GM18519 (cell line): ENCODE measurements around the gene PRKAG1.
"Not testable (repeated sequence)": the region's sequence is repeated elsewhere in the genome, so short reads cannot be mapped to it uniquely, and the experiment has no call there.

Experiments used
- ATAC-seq: cut with Tn5 transposase; IDR thresholded peaks from one replicate; pipeline ENCODE4 v1.9.1; 2021; ENCODE audit warnings: mild to moderate bottlenecking, moderate library complexity; ENCODE audit not compliant: unreplicated experiment, low FRiP score

Gene PRKAG1

GRCh38 chr12:49018261-49019119 lies at the start of gene PRKAG1:
TSS of gene PRKAG1 (minus strand) at chr12:49018776. CDS start at chr12:49018740, 36 bp downstream.
- ATAC-seq, result peak; percentile 62

- ATAC-seq, result no peak
Observed at GRCh38 chr12:49066120-49066519, 47.5 kb upstream of the PRKAG1 start.

- ATAC-seq, result no peak
Observed at GRCh38 chr12:49064767-49065152, 46.2 kb upstream of the PRKAG1 start.

GRCh38 chr12:49061916-49062315 lies 43.3 kb upstream of the PRKAG1 start:
- ATAC-seq, result not testable (repeated sequence)

GRCh38 chr12:49061157-49061650 lies 42.6 kb upstream of the PRKAG1 start:
- ATAC-seq, result no peak

- ATAC-seq, result no peak
Observed at GRCh38 chr12:49060237-49061156, 41.9 kb upstream of the PRKAG1 start, which contains the start of gene KMT2D. TSS of gene KMT2D (minus strand) at chr12:49060794. CDS start at chr12:49055324, 5,470 bp downstream.

- no peak for ATAC-seq
Observed at GRCh38 chr12:49059299-49060171, 41.0 kb upstream of the PRKAG1 start.

GRCh38 chr12:49059045-49059298 lies 40.4 kb upstream of the PRKAG1 start:
- ATAC-seq, result no peak

- no peak for ATAC-seq
Observed at GRCh38 chr12:49058366-49059044, 39.9 kb upstream of the PRKAG1 start.

- no peak for ATAC-seq
Observed at GRCh38 chr12:49057888-49058287, 39.3 kb upstream of the PRKAG1 start.

GRCh38 chr12:49055978-49056754 lies 37.6 kb upstream of the PRKAG1 start:
- ATAC-seq, result peak; percentile 60

GRCh38 chr12:49055092-49055491 lies 36.5 kb upstream of the PRKAG1 start:
- no peak for ATAC-seq

GRCh38 chr12:49054524-49054923 lies 35.9 kb upstream of the PRKAG1 start:
- ATAC-seq, result no peak

- ATAC-seq, result no peak
Observed at GRCh38 chr12:49054096-49054495, 35.5 kb upstream of the PRKAG1 start.

GRCh38 chr12:49052451-49053208 lies 34.1 kb upstream of the PRKAG1 start:
- ATAC-seq, result no peak

- no peak for ATAC-seq
Observed at GRCh38 chr12:49051777-49052438, 33.3 kb upstream of the PRKAG1 start.

- ATAC-seq, result no peak
Observed at GRCh38 chr12:49051373-49051764, 32.8 kb upstream of the PRKAG1 start.
